Mesendoderm (in vitro differentiated cells): ENCODE measurements around the gene HSD11B1L.

Experiments used
- DNase-seq: peaks from one replicate; pipeline ENCODE4 v3.0.0; 2013
- H2AK5ac ChIP-seq: 2 replicates; pipeline ENCODE4 v1.6.1; 2013; ENCODE audit warnings: low read length, inconsistent platforms
- H2BK120ac ChIP-seq: 2 replicates; pipeline ENCODE4 v1.6.1; 2013; ENCODE audit warnings: low read depth, mild to moderate bottlenecking, low read length, moderate library complexity, mixed read lengths
- H2BK15ac ChIP-seq: replicated peaks from 2 replicates; pipeline ENCODE4 v1.6.1; 2013; ENCODE audit warnings: low read depth, mild to moderate bottlenecking, moderate library complexity
- H2BK5ac ChIP-seq: 2 replicates; pipeline ENCODE4 v1.6.1; 2013; ENCODE audit warnings: low read length, inconsistent platforms
- H3K18ac ChIP-seq: 2 replicates; pipeline ENCODE4 v1.6.1; 2013; ENCODE audit warnings: mild to moderate bottlenecking, low read length, mixed read lengths
- H3K23ac ChIP-seq: one replicate; pipeline ENCODE4 v1.6.1; 2013; ENCODE audit warnings: low read length
- H3K27ac ChIP-seq: 2 replicates; pipeline ENCODE4 v1.5.1; 2013; ENCODE audit warnings: low read depth, mild to moderate bottlenecking, inconsistent platforms, low read length, moderate library complexity
- H3K27me3 ChIP-seq: 2 replicates; pipeline ENCODE4 v1.6.1; 2013; ENCODE audit warnings: low read length, control low read depth, mild to moderate bottlenecking, inconsistent platforms; ENCODE audit not compliant: insufficient read depth, poor library complexity
- H3K36me3 ChIP-seq: 2 replicates; pipeline ENCODE4 v1.6.1; 2013; ENCODE audit warnings: low read length, inconsistent platforms; ENCODE audit not compliant: control insufficient read depth, insufficient read depth
- H3K4ac ChIP-seq: one replicate; pipeline ENCODE4 v1.6.1; 2013; ENCODE audit warnings: low read depth, mild to moderate bottlenecking, low read length, moderate library complexity
- H3K4me1 ChIP-seq: 2 replicates; pipeline ENCODE4 v1.6.1; 2013; ENCODE audit warnings: low read depth, low read length, inconsistent platforms; ENCODE audit not compliant: control insufficient read depth
- H3K4me2 ChIP-seq: 2 replicates; pipeline ENCODE4 v1.6.1; 2013; ENCODE audit warnings: low read length
- H3K4me3 ChIP-seq: 2 replicates; pipeline ENCODE4 v1.5.1; 2013; ENCODE audit warnings: mild to moderate bottlenecking, low read length
- H3K56ac ChIP-seq: one replicate; pipeline ENCODE4 v1.6.1; 2013; ENCODE audit warnings: low read length
- H3K79me1 ChIP-seq: 2 replicates; pipeline ENCODE4 v1.6.1; 2013; ENCODE audit warnings: low read length, inconsistent platforms
- H3K79me2 ChIP-seq: 2 replicates; pipeline ENCODE4 v1.6.1; 2013; ENCODE audit warnings: mild to moderate bottlenecking, low read length; ENCODE audit not compliant: control insufficient read depth, insufficient read depth
- H3K9ac ChIP-seq: 2 replicates; pipeline ENCODE4 v1.6.1; 2013; ENCODE audit warnings: low read length, inconsistent platforms
- H4K5ac ChIP-seq: one replicate; pipeline ENCODE4 v1.6.1; 2013; ENCODE audit warnings: low read length
- H4K8ac ChIP-seq: one replicate; pipeline ENCODE4 v1.6.1; 2013; ENCODE audit warnings: low read depth, mild to moderate bottlenecking, control low read depth, low read length, moderate library complexity
- WGBS: extraction: QIAGEN DNeasy Blood & Tissue Kit; methylation state at CpG from one replicate; pipeline ENCODE4 v1.1.7; 2013; ENCODE audit warnings: low lambda C conversion rate, missing lambda C conversion rate; ENCODE audit not compliant: insufficient coverage; ENCODE audit errors: extremely low coverage; 5-methylcytosine and 5-hydroxymethylcytosine counted together

Gene HSD11B1L

GRCh38 chr19:5661483-5661882 lies 19.3 kb upstream of the HSD11B1L start:
- Histone ChIP-seq H3K79me2 (no peaks in the 10 kb centered on the region), H2AK5ac (no peak overlapping the region), H2BK15ac (no peak overlapping the region), H4K8ac (no peak overlapping the region), H3K9ac (no peak overlapping the region), H3K27ac (no peak overlapping the region), H3K4me2 (no peak overlapping the region), H3K56ac (no peak overlapping the region), H3K4me3 (no peak overlapping the region), H3K36me3 (peaks cover 24% of the 10 kb centered on the region), H2BK5ac (no peak overlapping the region), H3K79me1 (no peaks in the 10 kb centered on the region), H4K5ac (no peak overlapping the region), H3K23ac (no peak overlapping the region), H3K4ac (no peak overlapping the region), H3K4me1 (no peaks in the 10 kb centered on the region), H3K18ac (no peak overlapping the region), H3K27me3 (no peaks in the 10 kb centered on the region), H2BK120ac (no peak overlapping the region)
- no CpG with 5 or more reads among the region's 42 CpGs for WGBS
- no peak for DNase-seq

GRCh38 chr19:5663904-5664303 lies 16.9 kb upstream of the HSD11B1L start:
- no peak overlapping the region for H3K18ac ChIP-seq
- no peaks in the 10 kb centered on the region for H3K79me1 ChIP-seq
- no peaks in the 10 kb centered on the region for H3K27me3 ChIP-seq
- no peak overlapping the region for H3K4me2 ChIP-seq
- H2AK5ac ChIP-seq: no peak overlapping the region
- no peak for DNase-seq
- no peak overlapping the region for H3K9ac ChIP-seq
- no peak overlapping the region for H3K56ac ChIP-seq
- H2BK5ac ChIP-seq: no peak overlapping the region
- no peak overlapping the region for H3K4me3 ChIP-seq
- no peaks in the 10 kb centered on the region for H3K79me2 ChIP-seq
- no peak overlapping the region for H3K23ac ChIP-seq
- no peak overlapping the region for H4K5ac ChIP-seq
- peaks cover 22% of the 10 kb centered on the region for H3K36me3 ChIP-seq
- H4K8ac ChIP-seq: no peak overlapping the region
- WGBS: no CpG with 5 or more reads among the region's 17 CpGs
- no peak overlapping the region for H2BK120ac ChIP-seq
- no peak overlapping the region for H3K4ac ChIP-seq
- peaks cover 3% of the 10 kb centered on the region for H3K4me1 ChIP-seq
- no peak overlapping the region for H2BK15ac ChIP-seq
- H3K27ac ChIP-seq: no peak overlapping the region

GRCh38 chr19:5664515-5664914 lies 16.3 kb upstream of the HSD11B1L start:
- Histone ChIP-seq H3K18ac (no peak overlapping the region), H3K9ac (no peak overlapping the region), H3K4me1 (peaks cover 3% of the 10 kb centered on the region), H3K56ac (no peak overlapping the region), H2BK15ac (no peak overlapping the region), H2BK120ac (no peak overlapping the region), H2BK5ac (no peak overlapping the region), H4K5ac (no peak overlapping the region), H3K79me2 (no peaks in the 10 kb centered on the region), H3K4ac (no peak overlapping the region), H3K4me3 (no peak overlapping the region), H3K36me3 (peaks cover 23% of the 10 kb centered on the region), H3K4me2 (no peak overlapping the region), H4K8ac (no peak overlapping the region), H3K23ac (no peak overlapping the region), H3K27ac (no peak overlapping the region), H3K27me3 (no peaks in the 10 kb centered on the region), H3K79me1 (no peaks in the 10 kb centered on the region), H2AK5ac (no peak overlapping the region)
- no peak for DNase-seq
- WGBS: no CpG with 5 or more reads among the region's 2 CpGs

DNA sequence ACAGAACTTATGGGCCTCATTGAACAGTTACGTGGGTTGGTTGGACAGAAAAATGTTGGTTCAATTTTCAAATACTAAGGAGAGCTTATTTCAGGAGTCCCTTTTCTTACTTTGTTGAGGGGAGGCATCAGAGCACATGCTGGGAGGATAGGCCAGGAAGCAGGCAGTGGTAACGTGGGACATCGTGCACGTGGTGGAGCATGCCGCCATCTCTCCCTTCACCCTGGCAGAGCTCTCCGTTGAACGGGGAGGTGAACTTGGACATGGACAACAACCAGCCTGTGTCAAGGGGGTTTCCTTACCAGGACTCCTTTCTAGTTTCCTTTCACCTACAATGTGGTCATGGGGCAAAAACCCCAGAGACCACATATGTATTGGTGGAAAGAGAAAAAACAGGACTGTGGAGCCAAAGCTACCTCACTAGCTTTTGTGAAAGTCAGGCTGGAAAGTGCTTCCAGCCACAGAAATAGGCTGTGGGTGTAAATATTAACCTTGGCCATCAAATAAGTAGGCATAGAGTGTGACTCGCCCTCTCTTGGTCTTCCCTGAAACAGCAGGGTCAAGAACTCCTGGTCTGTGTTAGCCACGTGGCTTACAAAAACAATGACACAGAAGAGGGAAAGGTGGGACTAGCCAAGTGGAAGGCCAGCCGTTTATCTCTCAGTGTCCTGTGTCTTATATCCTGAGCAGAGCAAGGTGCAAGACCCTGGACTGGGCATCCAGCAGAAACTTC lies 14.9 kb upstream of the HSD11B1L start:
- Histone ChIP-seq H3K56ac (no peak overlapping the region), H3K4me3 (no peak overlapping the region), H3K79me1 (no peaks in the 10 kb centered on the region), H3K4me2 (no peak overlapping the region), H2BK120ac (no peak overlapping the region), H3K23ac (no peak overlapping the region), H3K36me3 (peaks cover 20% of the 10 kb centered on the region), H3K27me3 (no peaks in the 10 kb centered on the region), H4K5ac (no peak overlapping the region), H4K8ac (no peak overlapping the region), H3K18ac (no peak overlapping the region), H3K4ac (no peak overlapping the region), H3K27ac (no peak overlapping the region), H2BK5ac (no peak overlapping the region), H3K9ac (no peak overlapping the region), H2AK5ac (no peak overlapping the region), H3K79me2 (no peaks in the 10 kb centered on the region), H3K4me1 (peaks cover 3% of the 10 kb centered on the region), H2BK15ac (no peak overlapping the region)
- no CpG with 5 or more reads among the region's 10 CpGs for WGBS
- no peak for DNase-seq

DNA sequence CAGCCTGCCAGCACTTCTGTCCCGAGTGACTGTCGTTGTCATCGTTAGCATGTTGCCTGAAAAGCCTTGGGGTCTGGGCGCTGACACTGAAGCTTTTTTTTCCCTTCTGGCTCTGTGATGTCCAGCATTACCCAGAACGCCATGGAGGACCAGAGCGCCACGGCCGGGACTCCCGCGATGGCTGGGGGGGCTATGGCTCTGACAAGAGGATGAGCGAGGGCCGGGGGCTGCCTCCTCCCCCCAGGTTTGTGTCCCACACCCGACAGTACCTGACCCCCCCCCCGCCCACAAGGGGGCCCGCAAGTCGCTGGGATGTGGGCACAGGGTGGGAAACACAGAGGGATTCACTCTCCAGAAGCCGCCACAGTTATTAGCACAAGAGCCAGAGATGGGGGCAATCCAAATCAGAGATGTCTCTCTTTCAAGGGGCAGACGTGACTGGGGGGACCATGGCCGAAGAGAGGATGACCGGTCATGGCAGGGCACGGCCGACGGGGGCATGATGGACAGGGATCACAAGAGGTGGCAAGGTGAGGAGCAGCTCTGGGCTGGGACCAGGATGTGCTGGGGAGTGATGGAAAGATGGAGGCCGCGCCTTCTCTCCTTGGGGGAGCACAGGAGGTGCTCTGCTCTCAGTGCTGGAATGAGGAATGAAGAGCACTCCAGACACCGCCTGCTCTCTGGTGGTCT lies 13.8 kb upstream of the HSD11B1L start:
- H3K27ac ChIP-seq: no peak overlapping the region
- no peak overlapping the region for H4K8ac ChIP-seq
- no peaks in the 10 kb centered on the region for H3K79me1 ChIP-seq
- H3K23ac ChIP-seq: no peak overlapping the region
- H2BK5ac ChIP-seq: no peak overlapping the region
- peaks cover 21% of the 10 kb centered on the region for H3K36me3 ChIP-seq
- no peak overlapping the region for H3K9ac ChIP-seq
- DNase-seq: no peak
- no CpG with 5 or more reads among the region's 26 CpGs for WGBS
- H3K56ac ChIP-seq: no peak overlapping the region
- no peak overlapping the region for H2AK5ac ChIP-seq
- H3K27me3 ChIP-seq: no peaks in the 10 kb centered on the region
- no peak overlapping the region for H3K4me2 ChIP-seq
- no peak overlapping the region for H3K4me3 ChIP-seq
- peaks cover 3% of the 10 kb centered on the region for H3K4me1 ChIP-seq
- no peak overlapping the region for H4K5ac ChIP-seq
- H3K18ac ChIP-seq: no peak overlapping the region
- H3K79me2 ChIP-seq: no peaks in the 10 kb centered on the region
- no peak overlapping the region for H3K4ac ChIP-seq
- no peak overlapping the region for H2BK15ac ChIP-seq
- no peak overlapping the region for H2BK120ac ChIP-seq
